ENCODE measurements around the gene SEMA5A. TPM values are rescaled to one million over a fixed set of nuclear protein-coding genes. Genes with fewer than 3 reads are reported as not detected.

SEMA5A gene
- total RNA-seq, 1 donor from 2014 or later: 31.9 TPM

DNA sequence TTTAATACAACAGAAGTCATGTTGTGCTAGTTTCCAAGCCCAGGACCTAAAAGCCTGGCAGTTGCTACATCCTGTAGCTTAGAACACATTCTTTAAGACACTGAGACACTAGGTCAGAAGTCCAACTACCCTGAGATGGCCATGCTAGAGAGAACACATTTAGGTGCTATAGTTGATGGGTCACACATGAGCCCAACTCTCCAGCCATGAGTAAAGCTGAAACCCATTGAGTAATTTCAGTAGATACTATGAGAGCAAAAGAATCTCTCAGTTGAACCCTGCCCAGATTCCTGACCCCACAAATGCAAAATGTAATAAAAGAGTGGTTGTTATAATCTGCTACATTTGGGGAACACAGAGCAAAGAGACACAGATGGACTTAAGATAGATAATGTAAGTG, 164.4 kb downstream of the SEMA5A start:
- no peaks in the 10 kb centered on the region for H3K27me3 Mint-ChIP-seq (ENCODE audit: low read depth)
- H3K4me1 Mint-ChIP-seq: no peaks in the 10 kb centered on the region
- H3K4me3 Mint-ChIP-seq: no peak overlapping the region

DNA sequence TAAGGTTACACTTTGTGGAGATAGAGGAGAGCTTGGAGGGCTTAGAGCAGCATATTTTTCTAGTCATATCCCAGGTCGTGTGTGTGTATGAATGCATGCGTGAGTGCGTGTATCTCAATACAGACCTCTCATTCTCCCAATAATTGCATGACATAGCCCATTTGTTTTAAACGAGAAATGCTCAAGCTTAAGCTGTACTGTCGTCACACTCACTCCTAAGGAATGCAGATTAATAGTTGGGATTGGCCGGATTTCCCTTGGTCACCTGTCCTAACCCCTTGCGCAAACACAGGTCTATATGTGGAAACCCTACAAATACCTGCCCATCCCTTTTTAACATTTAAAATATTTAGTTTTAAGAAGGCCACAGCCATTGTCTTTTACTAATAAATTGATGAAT, 165.8 kb downstream of the SEMA5A start:
- TF ChIP-seq, protein P1, sequence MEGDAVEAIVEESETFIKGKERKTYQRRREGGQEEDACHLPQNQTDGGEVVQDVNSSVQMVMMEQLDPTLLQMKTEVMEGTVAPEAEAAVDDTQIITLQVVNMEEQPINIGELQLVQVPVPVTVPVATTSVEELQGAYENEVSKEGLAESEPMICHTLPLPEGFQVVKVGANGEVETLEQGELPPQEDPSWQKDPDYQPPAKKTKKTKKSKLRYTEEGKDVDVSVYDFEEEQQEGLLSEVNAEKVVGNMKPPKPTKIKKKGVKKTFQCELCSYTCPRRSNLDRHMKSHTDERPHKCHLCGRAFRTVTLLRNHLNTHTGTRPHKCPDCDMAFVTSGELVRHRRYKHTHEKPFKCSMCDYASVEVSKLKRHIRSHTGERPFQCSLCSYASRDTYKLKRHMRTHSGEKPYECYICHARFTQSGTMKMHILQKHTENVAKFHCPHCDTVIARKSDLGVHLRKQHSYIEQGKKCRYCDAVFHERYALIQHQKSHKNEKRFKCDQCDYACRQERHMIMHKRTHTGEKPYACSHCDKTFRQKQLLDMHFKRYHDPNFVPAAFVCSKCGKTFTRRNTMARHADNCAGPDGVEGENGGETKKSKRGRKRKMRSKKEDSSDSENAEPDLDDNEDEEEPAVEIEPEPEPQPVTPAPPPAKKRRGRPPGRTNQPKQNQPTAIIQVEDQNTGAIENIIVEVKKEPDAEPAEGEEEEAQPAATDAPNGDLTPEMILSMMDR (conservative IDR thresholded peaks at IDR 0.05): no peak
- H3K27ac Mint-ChIP-seq (ENCODE audit: unreplicated experiment): no peak overlapping the region
- peaks cover under 1% of the 10 kb centered on the region for H3K4me1 Mint-ChIP-seq
- H3K36me3 Mint-ChIP-seq (ENCODE audit: low read depth): peaks cover 8% of the 10 kb centered on the region
- no peak for DNase-seq (ENCODE audit: low read depth, low spot score)
- H3K9me3 Mint-ChIP-seq: no peaks in the 10 kb centered on the region
- no peaks in the 10 kb centered on the region for H3K27me3 Mint-ChIP-seq (ENCODE audit: low read depth)
- H3K4me3 Mint-ChIP-seq: no peak overlapping the region

More for the DNA sequence above, 164.4 kb downstream of the SEMA5A start:
- DNase-seq (ENCODE audit: low read depth, low spot score): no peak
- TF ChIP-seq, protein P1 (conservative IDR thresholded peaks at IDR 0.05): no peak
- Mint-ChIP-seq H3K27ac (ENCODE audit: unreplicated experiment) (no peak overlapping the region), H3K36me3 (ENCODE audit: low read depth) (peaks cover 8% of the 10 kb centered on the region), H3K9me3 (no peaks in the 10 kb centered on the region)

DNA sequence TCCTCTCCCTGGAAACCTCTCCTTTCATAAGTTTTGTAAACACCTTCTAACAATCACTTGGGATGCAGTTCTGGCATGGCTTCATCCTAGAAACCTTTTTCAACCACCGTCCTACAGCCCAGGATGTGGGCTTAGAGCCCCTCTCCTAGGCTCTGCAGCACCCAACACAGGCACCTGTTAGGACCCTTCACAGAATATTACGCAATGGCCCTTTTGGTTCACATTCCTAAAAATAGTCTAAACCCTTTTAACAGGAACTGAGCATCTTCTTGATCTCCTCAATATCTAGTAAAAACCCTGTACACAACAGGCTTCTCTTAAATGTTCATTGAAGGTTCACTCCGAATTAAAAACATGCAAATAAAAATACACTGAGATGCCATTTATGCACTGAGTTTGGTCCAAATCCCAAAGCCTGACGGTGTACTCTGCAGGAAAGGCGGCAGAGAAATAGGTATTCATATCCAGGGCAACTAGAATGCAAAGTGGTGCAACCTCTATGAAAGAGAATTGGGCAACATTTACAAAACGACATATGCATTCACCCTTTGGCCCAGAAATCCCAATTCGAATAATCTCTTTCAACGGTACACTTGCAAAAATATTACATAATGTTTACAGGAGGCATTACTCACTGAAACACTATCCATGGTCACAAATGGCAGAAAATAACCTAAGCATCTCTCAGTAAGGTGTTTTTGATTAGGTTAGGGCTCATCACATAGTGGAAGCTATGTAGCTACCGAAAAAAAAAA, 169.3 kb downstream of the SEMA5A start:
- TF ChIP-seq, protein P1 (conservative IDR thresholded peaks at IDR 0.05): no peak
- no peak for DNase-seq (ENCODE audit: low read depth, low spot score)
- Mint-ChIP-seq H3K4me3 (no peak overlapping the region), H3K9me3 (no peaks in the 10 kb centered on the region), H3K4me1 (peaks cover 5% of the 10 kb centered on the region), H3K27me3 (ENCODE audit: low read depth) (no peaks in the 10 kb centered on the region), H3K27ac (ENCODE audit: unreplicated experiment) (no peak overlapping the region), H3K36me3 (ENCODE audit: low read depth) (peaks cover 13% of the 10 kb centered on the region)

DNA sequence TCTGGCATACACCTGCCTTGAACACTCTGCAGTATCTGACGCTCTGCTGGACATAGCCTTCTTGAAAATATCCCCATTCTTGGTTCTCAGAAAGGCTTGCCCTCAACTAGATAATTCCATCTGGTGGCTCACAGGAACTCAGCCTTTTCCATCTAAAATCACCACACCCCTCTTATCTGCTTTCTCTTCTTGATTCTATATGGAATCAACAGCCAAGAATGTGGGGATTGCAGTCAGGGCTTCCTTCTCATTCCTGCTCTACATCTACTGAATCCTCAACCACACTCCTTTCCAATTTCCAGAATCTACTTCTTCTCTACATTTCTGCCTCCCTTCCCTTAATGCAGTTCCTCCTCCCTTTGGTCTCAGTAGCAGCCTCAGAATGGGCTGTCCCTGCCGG, 170.1 kb downstream of the SEMA5A start:
- H3K4me3 Mint-ChIP-seq: no peak overlapping the region
- H3K9me3 Mint-ChIP-seq: no peaks in the 10 kb centered on the region
- no peaks in the 10 kb centered on the region for H3K27me3 Mint-ChIP-seq (ENCODE audit: low read depth)
- DNase-seq (ENCODE audit: low read depth, low spot score): no peak
- TF ChIP-seq, protein P1 (conservative IDR thresholded peaks at IDR 0.05): no peak
- H3K4me1 Mint-ChIP-seq: peaks cover 5% of the 10 kb centered on the region
- peak overlapping the region; percentile 37 for H3K27ac Mint-ChIP-seq (ENCODE audit: unreplicated experiment)
- peaks cover 13% of the 10 kb centered on the region for H3K36me3 Mint-ChIP-seq (ENCODE audit: low read depth)

DNA sequence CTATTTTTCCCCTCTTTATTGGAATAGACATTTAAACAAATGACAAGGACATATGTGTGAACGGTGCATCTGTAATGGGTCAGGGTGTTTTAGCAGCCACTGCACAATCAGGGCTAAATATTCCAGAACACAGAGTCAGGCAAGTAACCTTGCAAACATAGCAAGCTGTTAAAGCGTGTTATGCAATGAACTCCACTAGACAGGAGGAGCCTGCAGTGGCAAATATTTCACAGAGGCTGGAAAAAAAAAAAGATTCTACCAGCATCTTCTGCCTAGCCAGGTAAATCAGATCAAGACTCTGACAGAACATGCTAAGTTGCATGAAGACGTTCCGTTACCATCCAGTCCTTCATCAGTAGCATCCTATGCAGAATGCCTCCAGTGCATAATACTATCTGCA, 171.8 kb downstream of the SEMA5A start:
- peaks cover 5% of the 10 kb centered on the region for H3K4me1 Mint-ChIP-seq
- DNase-seq (ENCODE audit: low read depth, low spot score): no peak
- no peaks in the 10 kb centered on the region for H3K27me3 Mint-ChIP-seq (ENCODE audit: low read depth)
- H3K36me3 Mint-ChIP-seq (ENCODE audit: low read depth): peaks cover 22% of the 10 kb centered on the region
- H3K4me3 Mint-ChIP-seq: no peak overlapping the region
- TF ChIP-seq, protein P1 (conservative IDR thresholded peaks at IDR 0.05): no peak
- no peak overlapping the region for H3K27ac Mint-ChIP-seq (ENCODE audit: unreplicated experiment)
- H3K9me3 Mint-ChIP-seq: peaks cover 9% of the 10 kb centered on the region

Measured in neural crest cell (in vitro differentiated cells).